Frontal cortex (tissue), 4 donors: ENCODE results near the gene ATP10A. TPM values are rescaled to one million over a fixed set of nuclear protein-coding genes. Genes with fewer than 3 reads are reported as not detected.
"Not testable (repeated sequence)": the region's sequence is repeated elsewhere in the genome, so short reads cannot be mapped to it uniquely, and the experiment has no call there.

ENCODE experiments used
- DNase-seq, 2 donors: peaks; one replicate each; pipeline ENCODE4 v3.0.0; 2012; ENCODE audit warnings: low spot score in 2 of 2
- FAIRE-seq: peaks from 2 replicates; lab custom pipeline; 2012; peaks lifted over from hg19 to GRCh38; lab: Jason Lieb, UNC
- total RNA-seq: library from RNA; depleted of rRNA; stranded (reverse); fragments of >200 nt; gene quantifications from one replicate; pipeline ENCODE4 v1.2.3, GENCODE V29; 2014
- donor health status: control.
- donor health status: control.
- donor health status: control.

ATP10A gene
- total RNA-seq, 1 donor from 2014 or later: 0.82 TPM

DNA sequence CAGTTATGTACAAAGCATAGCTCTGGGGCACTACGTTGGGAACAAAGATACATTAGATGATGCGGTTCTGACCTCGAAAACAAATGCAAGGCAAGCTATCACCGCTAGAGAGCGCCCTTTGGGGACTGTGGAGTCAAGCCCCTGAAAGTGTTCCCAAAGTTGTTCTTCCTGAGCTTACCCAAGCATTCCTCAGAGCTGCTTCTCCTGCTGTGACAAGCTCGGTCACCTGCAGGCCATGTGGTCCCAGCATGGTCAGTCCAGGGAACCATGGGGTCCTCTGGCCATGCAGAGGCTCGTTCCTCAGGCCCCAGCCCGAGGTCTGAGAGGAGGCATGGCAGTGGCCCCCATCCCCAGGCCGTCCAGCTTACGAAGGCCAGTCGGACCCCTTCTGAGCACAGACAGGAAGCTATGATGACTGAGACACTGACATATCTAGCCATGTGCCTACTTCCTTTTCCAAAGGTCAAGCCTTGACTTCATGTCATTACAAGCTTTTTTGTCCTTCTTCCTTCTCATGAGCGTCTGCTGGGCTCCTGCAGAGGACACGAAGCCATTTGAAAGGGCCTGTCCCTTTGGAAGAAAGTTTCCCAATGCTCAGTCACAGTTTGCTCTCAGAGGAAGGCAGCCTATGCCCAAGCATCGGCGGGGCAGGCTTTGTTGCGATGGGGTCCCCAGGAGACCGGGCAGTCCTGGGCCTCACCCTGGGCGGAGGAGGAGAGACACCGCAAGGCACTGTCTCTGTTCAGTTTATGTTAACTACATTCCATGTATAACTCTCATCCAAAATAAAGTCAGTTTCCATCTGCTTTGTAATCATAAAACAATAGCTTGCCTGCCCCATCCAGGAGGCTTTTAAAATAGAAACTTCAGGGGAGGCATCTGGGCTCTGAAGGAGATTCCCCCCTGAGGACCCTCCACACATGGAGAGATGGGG, 79.3 kb downstream of the ATP10A start:
- DNase-seq (no peak), FAIRE-seq (no peak)

DNA sequence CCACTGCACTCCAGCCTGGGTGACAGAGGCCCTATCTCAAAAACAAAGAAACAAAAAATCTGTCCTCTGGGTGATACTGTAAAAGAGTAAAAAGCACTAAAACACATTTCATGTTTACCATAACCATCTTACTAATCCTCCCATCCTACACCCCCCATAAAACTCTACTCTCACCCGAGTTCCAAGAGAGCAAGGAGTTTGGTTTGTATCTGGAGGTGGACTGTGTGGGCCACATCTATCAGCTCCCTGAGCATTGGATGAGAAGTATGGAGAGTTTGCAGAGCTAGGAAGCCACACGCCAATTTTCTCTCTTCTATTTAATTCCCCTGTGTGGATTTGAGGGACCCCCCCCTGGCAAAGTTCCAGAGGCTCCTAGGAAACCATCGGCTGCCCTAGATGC, 80.0 kb downstream of the ATP10A start:
- FAIRE-seq (no peak), DNase-seq (no peak)

DNA sequence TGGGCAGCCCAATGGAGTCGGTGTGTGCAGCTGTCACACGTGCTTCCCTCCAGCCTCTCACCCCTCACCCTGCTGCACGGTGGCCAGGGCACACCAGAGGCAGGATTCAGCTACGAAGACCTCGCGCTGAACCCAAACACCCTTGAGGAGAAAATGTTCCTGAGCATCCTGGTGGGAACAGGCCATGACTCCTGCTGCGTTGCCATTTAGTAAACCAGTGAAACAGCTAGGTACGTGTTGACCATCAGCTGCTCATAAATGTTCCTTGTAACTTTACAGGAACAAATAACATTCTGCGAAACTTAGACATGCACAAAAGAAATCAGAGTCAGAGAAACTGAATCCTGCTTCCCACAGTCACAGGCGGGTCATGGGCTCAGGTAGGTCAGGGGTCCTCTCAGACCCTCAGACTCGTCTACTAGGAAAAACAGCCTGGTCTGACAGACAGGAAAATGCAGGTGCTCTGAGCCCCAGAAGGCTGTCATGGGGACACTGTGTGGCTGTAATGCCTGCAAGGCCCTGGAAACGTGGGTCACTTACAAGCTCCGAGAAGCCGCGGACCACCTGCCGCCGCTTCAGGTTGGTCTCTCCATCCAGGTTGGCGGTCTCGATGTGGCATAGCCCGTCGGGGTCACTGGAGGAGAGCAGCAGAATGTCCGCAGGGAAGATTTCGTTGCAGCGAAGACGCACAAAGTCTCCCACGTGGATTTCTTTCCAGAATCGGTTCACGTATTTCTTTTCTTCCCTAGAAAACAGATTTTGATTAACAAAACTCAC, 82.5 kb downstream of the ATP10A start:
- FAIRE-seq (no peak), DNase-seq (no peak)

DNA sequence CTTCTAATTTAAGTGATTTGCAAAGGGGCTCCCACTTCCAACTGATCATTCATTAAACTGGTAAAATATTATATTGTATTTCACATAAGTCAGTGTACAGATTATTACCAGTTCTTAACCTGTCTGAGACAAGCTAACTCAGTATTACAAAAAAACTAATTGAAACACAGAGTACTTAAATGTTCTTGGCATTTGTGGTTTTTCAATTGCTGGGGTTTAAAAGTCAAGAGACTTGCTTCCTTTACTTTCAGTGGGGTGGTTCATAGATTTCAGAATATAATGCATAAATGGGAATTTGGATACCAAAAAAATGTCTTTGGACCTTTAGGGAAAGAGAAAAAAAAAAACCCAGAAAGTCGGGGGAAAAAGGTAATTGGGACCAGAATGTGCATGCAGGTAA, 85.0 kb downstream of the ATP10A start:
- FAIRE-seq: no peak
- DNase-seq: no peak

DNA sequence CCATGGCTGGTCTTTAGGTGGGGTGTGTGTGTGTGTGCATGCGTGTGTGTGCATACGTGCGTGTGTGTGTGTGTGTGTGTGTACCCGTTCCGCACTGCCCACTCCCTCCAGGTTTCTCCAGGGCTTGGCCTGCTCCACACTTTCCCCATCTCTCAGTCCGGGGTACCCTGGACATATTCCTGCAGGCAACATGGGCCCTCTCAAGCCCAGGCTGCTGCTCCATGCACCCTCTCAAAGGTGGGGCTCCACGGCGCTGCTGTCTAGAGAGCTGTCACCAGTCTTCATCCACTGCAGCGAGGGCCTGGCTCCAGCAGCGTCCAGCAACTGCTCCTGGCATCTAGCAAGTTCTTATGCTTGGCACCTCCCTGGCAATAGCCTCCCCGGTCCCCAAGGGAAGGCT, 86.1 kb downstream of the ATP10A start:
- DNase-seq (no peak), FAIRE-seq (no peak)

GRCh38 chr15:25776071-25776746, 86.9 kb downstream of the ATP10A start:
- DNase-seq (no peak), FAIRE-seq (no peak)

GRCh38 chr15:25775317-25775912, 87.7 kb downstream of the ATP10A start:
- DNase-seq: peak in 1 of 2 donors; percentile 49
- FAIRE-seq: no peak

DNA sequence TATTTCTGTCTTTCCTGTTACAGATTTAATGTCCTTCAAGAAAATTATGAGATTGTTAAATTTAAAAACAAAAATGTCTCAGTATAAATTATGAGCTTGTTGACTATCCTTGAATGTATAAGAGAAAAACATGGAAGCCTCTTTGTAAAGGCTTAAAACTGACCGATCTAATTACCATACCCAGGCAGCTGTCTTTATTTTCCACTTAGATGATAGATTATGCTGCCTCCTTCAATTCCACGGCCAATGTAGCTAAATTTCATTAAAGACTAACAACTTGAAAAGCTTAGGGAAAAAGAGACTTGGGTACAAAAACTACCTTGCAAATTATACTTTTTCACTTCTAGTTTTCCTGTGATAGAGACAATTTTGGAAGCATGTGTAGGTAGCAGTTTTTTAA, 88.3 kb downstream of the ATP10A start:
- FAIRE-seq (no peak), DNase-seq (no peak)

DNA sequence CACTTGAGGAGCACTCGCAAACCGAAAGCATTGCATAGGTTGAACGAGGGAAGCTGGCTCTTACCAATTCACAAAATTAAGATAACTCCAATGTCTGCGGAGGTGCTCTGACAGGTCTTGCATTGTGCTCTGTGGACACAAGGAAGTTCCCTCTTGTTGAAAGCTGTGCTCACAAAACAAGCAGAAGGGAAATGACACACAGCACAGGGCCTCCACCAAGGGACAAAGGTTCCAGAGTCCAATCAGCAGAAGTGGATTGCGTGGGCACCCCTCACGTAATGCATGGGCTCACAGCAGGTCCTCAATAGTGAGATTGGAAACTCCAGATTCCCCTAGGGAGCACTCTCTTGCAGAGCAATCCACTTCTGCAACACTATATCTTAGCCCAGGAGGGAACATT, 89.9 kb downstream of the ATP10A start:
- FAIRE-seq (no peak), DNase-seq (no peak)

DNA sequence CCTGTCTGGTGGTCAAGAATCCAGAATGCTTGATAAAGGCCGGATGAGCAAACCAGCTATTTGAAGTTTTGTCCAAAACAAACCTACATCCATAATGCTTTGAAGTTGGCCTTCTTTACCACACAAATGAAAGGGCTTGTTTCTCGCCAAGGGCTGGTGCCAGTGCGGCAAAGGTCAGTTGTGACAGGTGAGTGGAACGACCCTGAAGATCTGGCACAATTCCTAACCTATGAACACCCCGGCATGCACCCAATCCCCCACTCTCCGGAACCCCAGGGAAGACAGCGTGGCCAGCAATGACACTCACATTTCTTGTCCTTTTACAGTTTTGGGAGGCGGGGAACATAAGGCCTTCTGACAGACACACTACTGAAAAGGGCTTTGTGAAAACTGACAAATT, 90.6 kb downstream of the ATP10A start:
- DNase-seq: no peak
- FAIRE-seq: no peak

GRCh38 chr15:25771736-25772135, 91.4 kb downstream of the ATP10A start:
- FAIRE-seq, DNase-seq: not testable (repeated sequence)

GRCh38 chr15:25771338-25771706, 91.8 kb downstream of the ATP10A start:
- no peak for DNase-seq
- no peak for FAIRE-seq

GRCh38 chr15:25770618-25771337, 92.3 kb downstream of the ATP10A start:
- DNase-seq (no peak), FAIRE-seq (no peak)

DNA sequence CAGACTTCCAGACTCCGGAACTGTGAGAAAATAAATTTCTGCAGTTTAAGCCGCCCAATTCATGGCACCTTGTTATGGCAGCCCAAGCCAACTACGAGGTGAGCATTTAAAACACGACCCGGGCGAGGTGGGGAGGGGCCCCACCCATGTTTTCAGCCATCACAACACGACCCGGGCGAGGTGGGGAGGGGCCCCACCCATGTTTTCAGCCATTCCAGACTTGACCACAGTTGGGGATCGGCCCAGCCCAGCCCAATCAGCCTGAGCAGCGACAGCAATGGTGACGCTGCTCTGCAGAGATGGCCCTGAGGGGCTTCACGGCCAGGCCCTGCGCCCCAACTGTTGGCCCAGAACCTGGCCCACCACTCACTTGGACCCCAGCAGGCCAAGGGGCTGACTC, 93.1 kb downstream of the ATP10A start:
- no peak for DNase-seq
- no peak for FAIRE-seq

DNA sequence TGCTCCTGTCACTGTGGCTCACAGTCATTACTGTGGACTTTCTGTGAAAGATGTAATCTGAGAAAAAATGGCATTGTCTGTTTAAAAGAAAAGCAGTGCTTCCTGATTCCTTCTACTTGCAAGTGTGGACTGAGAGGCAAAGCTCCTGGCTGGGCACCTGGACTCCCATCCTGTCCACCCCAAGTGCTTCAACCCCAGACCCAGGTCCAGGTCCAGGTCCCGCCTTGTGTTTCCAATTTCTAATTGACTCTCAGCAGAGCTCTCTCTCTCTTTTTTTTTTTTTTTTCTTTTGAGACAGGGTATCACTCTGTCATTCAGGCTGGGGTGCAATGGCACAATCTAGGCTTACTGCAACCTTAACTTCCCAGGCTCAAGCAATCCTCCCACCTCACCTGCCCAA, 94.9 kb downstream of the ATP10A start:
- DNase-seq: no peak
- no peak for FAIRE-seq

DNA sequence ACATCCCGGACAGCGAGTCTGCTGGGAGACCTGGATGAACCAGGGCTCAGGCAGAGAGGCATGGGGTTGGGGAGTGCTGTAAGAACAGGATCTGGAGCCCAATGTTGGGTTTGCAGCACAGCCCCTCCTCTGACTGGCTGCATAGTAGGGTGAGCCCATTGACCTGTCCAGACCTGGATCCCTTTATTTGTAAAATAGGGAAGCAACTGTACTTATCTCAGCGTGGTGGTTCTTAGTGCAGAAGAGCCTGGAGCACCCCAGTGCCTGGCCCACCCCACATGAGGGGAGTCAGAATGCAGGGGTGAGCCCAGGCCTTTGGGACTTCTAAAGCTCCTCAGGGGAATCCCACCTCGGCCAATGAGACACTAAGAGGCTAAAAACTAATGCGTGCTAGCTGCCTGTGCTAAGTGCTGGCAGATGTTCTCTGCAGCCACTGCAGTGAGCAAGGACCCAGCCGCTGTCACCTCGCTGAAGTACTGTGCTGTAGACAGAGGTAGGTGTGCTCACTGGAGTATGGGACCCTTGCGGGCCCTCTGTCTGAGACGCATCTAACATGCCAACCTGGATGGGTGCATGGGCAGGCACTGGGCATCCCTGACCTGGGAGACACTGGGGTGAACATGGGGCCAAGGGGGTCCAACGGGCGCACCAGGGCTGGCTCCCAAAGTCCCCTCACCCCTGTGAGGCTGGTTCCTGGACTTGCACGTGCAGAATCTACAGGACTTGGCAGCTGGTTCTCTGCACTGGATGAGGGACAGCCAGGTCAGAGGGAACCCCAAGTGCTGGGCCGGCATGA, 95.6 kb downstream of the ATP10A start:
- FAIRE-seq (no peak), DNase-seq (no peak)

DNA sequence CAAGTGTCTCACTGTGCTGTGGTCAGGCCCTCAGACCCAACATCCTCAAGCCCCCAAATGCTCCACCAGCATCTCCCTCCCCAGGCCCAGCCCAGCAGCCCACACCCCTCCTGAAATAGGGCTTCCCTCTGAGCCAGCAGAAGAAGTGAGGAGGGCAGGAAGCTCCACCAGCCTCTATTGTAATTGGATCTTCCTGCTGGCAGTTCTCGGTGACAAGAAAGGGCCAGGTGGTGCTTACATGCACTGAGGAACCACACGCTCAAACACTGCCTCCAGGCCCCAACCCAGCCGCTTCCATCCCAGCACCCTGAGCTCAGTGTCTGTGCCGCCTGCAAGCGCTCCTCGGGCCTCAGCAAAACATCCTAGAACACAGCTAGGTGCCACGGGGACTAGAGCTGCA, 96.7 kb downstream of the ATP10A start:
- FAIRE-seq: no peak
- DNase-seq: no peak

DNA sequence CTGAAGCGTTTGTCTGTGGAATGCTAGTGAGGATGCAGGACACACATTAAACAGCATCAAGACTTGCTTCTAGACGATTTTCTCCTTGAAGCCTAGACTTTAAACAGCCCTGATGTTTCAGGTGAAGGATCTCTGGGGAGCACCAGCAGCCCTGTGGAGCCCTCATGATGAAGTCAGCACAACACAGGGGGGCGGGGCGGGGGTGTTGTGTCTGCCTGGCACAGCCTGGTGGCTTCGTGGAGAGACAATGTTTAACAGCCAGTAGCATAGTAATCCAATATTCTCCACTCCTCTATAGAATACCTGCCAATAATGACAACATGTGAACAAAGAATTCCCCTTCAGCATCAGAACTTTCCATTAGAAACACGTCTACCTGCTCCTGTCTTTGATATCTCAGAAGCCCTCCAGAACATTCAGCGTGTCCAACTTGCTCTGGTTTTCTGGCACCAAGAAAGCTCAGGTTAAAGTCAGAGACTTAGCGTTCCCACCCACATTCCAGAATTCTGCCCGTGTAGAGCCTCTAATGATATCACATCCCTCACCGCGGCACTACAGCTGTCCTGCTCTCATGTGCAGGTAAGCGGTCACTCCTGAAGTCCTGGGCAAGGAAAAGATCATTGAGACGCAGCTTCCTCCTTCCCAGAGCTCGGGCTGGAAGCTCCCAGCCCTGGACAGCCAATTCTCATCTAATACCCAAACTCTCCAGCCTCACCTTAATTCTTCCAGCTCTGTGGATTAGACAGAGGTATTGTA, 98.0 kb downstream of the ATP10A start:
- DNase-seq (no peak), FAIRE-seq (no peak)
